ENCODE measurements around the gene FCRL4.

FCRL4 gene

DNA sequence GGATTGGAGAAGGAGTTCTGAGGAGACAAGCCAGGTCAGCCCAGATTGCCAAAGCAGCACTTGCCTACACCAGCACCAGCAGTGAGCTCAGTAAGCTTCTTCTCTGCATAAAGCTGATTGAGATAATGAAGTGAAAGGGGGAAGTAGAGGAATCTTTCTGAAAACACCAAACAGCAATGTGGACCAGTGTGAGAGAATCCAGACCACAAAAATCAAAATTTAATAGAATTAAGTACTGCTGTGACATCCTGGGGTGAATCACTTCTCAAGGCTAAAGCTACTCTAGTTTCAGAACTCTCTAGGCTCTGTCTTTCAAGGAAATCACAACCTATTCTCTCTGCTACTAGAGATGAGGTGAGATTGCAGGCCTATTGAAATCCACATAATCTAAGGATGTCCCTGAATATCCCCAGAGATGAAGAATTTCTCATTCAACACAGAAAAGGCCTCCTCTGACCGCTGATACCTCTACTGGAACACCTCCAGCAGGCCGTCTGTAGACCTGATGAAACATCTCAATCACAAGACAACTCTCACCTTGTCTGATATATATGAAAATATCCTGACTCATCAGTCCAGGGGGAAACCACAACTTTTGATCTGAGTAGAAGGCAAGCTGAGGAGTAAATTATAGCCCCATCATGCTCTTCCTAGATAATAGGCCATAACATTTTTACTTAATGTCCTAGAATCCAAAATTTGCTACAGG lies at the start of gene FCRL4:
Gene FCRL4, minus strand, starts transcription at position 127 of the 709 bp plus-strand sequence. CDS start 141 bp downstream, outside the sequence.
- TF ChIP-seq EGR1 (IDR thresholded peaks at IDR 0.05) (no peak), TEAD4 (IDR thresholded peaks at IDR 0.05) (no peak), CEBPB (IDR thresholded peaks at IDR 0.05) (no peak), RAD21 (IDR thresholded peaks at IDR 0.05; ENCODE audit: low read depth) (no peak), NFIC (IDR thresholded peaks at IDR 0.05) (no peak), YY1 (IDR thresholded peaks at IDR 0.05; ENCODE audit: low read depth) (no peak), TAF1 (IDR thresholded peaks at IDR 0.05; ENCODE audit: low read depth) (no peak), EP300 (IDR thresholded peaks at IDR 0.05; ENCODE audit: borderline replicate concordance) (no peak), FOXM1 (IDR thresholded peaks at IDR 0.05; ENCODE audit: borderline replicate concordance, low read depth) (no peak), ZBTB7A (IDR thresholded peaks at IDR 0.05; ENCODE audit: low read depth) (no peak), TCF12 (IDR thresholded peaks at IDR 0.05; ENCODE audit: low read depth) (no peak), CREB1 (IDR thresholded peaks at IDR 0.05; ENCODE audit: low read depth) (no peak)
- TF ChIP-seq, protein P1, sequence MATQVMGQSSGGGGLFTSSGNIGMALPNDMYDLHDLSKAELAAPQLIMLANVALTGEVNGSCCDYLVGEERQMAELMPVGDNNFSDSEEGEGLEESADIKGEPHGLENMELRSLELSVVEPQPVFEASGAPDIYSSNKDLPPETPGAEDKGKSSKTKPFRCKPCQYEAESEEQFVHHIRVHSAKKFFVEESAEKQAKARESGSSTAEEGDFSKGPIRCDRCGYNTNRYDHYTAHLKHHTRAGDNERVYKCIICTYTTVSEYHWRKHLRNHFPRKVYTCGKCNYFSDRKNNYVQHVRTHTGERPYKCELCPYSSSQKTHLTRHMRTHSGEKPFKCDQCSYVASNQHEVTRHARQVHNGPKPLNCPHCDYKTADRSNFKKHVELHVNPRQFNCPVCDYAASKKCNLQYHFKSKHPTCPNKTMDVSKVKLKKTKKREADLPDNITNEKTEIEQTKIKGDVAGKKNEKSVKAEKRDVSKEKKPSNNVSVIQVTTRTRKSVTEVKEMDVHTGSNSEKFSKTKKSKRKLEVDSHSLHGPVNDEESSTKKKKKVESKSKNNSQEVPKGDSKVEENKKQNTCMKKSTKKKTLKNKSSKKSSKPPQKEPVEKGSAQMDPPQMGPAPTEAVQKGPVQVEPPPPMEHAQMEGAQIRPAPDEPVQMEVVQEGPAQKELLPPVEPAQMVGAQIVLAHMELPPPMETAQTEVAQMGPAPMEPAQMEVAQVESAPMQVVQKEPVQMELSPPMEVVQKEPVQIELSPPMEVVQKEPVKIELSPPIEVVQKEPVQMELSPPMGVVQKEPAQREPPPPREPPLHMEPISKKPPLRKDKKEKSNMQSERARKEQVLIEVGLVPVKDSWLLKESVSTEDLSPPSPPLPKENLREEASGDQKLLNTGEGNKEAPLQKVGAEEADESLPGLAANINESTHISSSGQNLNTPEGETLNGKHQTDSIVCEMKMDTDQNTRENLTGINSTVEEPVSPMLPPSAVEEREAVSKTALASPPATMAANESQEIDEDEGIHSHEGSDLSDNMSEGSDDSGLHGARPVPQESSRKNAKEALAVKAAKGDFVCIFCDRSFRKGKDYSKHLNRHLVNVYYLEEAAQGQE (IDR thresholded peaks at IDR 0.05; ENCODE audit: low read depth), result no peak
- TF ChIP-seq, protein P2, sequence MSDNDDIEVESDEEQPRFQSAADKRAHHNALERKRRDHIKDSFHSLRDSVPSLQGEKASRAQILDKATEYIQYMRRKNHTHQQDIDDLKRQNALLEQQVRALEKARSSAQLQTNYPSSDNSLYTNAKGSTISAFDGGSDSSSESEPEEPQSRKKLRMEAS (IDR thresholded peaks at IDR 0.05), result no peak
- TF ChIP-seq, protein P3, sequence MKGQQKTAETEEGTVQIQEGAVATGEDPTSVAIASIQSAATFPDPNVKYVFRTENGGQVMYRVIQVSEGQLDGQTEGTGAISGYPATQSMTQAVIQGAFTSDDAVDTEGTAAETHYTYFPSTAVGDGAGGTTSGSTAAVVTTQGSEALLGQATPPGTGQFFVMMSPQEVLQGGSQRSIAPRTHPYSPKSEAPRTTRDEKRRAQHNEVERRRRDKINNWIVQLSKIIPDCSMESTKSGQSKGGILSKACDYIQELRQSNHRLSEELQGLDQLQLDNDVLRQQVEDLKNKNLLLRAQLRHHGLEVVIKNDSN (IDR thresholded peaks at IDR 0.05), result no peak

DNA sequence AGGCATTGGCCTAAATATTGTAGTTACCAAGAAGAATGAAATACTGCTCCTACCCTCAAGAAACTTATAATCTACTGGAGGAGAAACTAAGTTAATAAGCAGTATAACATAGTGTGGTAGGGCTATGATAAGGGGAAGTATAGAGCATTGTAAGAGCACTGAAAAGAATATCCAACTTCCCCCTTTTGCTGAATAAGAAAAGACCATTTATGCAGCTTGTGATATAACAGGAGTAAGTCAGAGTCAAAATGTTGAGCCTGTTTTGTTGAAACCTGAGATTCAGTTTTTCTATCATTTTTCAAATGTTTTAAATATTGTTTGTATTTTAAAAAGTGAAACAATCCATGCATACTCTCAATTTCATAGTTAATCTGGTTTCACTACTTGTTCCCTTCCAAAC lies 48.3 kb upstream of the FCRL4 start:
- TF ChIP-seq ZBTB7A (IDR thresholded peaks at IDR 0.05; ENCODE audit: low read depth), result no peak
- no peak for TF ChIP-seq TEAD4 (IDR thresholded peaks at IDR 0.05)
- no peak for TF ChIP-seq EGR1 (IDR thresholded peaks at IDR 0.05)
- TF ChIP-seq, protein P3 (IDR thresholded peaks at IDR 0.05), result no peak
- TF ChIP-seq EP300 (IDR thresholded peaks at IDR 0.05; ENCODE audit: borderline replicate concordance), result no peak
- TF ChIP-seq FOXM1 (IDR thresholded peaks at IDR 0.05; ENCODE audit: borderline replicate concordance, low read depth), result no peak
- TF ChIP-seq TAF1 (IDR thresholded peaks at IDR 0.05; ENCODE audit: low read depth), result no peak
- no peak for TF ChIP-seq YY1 (IDR thresholded peaks at IDR 0.05; ENCODE audit: low read depth)
- no peak for TF ChIP-seq CEBPB (IDR thresholded peaks at IDR 0.05)
- TF ChIP-seq, protein P2 (IDR thresholded peaks at IDR 0.05), result no peak
- TF ChIP-seq CREB1 (IDR thresholded peaks at IDR 0.05; ENCODE audit: low read depth), result no peak

DNA sequence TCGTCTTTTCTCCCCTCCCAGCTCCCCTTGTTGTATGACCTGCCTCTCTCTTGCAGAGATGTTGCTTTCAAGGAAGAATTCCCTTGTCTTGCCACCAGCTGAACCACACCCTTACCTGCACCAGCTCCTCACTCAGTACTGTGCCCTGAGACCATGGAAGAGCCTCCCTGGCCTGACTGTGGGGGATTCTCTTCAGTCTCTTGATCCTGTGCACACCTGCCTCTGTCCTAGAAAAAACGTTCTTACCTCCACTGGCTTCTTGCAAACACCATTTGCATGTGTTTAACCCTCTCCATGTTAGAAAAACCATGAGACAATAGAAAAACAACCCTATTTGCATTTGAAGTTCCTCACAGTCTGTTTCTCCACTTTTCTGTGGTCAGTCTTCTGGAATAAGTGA lies 43.3 kb upstream of the FCRL4 start:
- TF ChIP-seq, protein P1 (IDR thresholded peaks at IDR 0.05; ENCODE audit: low read depth), result no peak
- TF ChIP-seq YY1 (IDR thresholded peaks at IDR 0.05; ENCODE audit: low read depth), result no peak
- TF ChIP-seq, protein P2 (IDR thresholded peaks at IDR 0.05), result no peak

DNA sequence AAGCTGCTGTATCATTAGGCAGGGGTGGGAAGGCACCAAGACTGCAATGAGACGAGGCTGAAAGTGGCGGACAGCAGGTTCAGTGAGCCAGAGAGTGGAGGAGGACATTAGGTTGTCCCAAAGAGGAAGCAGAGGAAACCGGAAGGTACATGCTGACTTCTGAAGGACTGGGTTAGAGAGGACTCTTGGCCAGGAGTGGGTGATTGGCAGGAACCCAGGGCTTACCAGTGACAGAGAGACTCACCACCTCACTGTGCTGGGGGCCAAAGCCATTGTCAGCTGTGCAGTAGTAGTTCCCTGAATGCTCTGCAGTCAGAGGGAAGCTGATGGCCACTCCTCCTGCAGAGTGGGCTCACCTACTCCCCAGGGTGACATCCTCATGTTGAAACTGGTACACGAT lies 41.9 kb upstream of the FCRL4 start:
- no peak for TF ChIP-seq EGR1 (IDR thresholded peaks at IDR 0.05)
- TF ChIP-seq CREB1 (IDR thresholded peaks at IDR 0.05; ENCODE audit: low read depth), result no peak
- no peak for TF ChIP-seq CEBPB (IDR thresholded peaks at IDR 0.05)

DNA sequence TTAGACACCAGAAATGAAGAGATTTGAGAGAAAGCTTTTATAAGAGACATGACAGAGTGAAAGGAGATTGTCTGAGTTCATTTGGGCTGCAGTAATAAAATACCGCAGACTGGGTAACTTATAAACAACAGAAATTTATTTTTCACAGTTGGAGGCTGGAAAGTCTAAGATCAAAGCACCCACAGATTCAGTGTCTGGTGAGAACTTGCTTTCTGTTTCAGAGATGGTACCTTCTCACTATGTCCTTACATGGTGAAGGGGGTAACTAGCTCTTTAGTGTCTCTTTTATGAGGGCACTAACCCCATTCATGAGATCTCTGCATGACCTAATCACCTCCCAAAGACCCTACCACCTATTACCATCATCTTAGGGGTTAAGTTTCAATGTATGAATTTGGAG lies 30.9 kb upstream of the FCRL4 start:
- TF ChIP-seq ZBTB7A (IDR thresholded peaks at IDR 0.05; ENCODE audit: low read depth) (no peak), NFIC (IDR thresholded peaks at IDR 0.05) (no peak), EGR1 (IDR thresholded peaks at IDR 0.05) (no peak), TAF1 (IDR thresholded peaks at IDR 0.05; ENCODE audit: low read depth) (no peak), FOXM1 (IDR thresholded peaks at IDR 0.05; ENCODE audit: borderline replicate concordance, low read depth) (no peak), TCF12 (IDR thresholded peaks at IDR 0.05; ENCODE audit: low read depth) (no peak), CEBPB (IDR thresholded peaks at IDR 0.05) (no peak), YY1 (IDR thresholded peaks at IDR 0.05; ENCODE audit: low read depth) (no peak), CREB1 (IDR thresholded peaks at IDR 0.05; ENCODE audit: low read depth) (no peak)
- TF ChIP-seq, protein P1 (IDR thresholded peaks at IDR 0.05; ENCODE audit: low read depth), result no peak
- TF ChIP-seq, protein P2 (IDR thresholded peaks at IDR 0.05), result no peak

Data from Ishikawa (cell line).